GM12872 (cell line): ENCODE results near the gene EIF1.

ENCODE experiments used
- TF ChIP-seq, protein P1 (sequence below): IDR thresholded peaks from 3 replicates; pipeline ENCODE4 v1.5.1; 2011; ENCODE audit warnings: low read depth, mild to moderate bottlenecking, low read length, moderate library complexity; ENCODE audit not compliant: insufficient read depth

The EIF1 gene

DNA sequence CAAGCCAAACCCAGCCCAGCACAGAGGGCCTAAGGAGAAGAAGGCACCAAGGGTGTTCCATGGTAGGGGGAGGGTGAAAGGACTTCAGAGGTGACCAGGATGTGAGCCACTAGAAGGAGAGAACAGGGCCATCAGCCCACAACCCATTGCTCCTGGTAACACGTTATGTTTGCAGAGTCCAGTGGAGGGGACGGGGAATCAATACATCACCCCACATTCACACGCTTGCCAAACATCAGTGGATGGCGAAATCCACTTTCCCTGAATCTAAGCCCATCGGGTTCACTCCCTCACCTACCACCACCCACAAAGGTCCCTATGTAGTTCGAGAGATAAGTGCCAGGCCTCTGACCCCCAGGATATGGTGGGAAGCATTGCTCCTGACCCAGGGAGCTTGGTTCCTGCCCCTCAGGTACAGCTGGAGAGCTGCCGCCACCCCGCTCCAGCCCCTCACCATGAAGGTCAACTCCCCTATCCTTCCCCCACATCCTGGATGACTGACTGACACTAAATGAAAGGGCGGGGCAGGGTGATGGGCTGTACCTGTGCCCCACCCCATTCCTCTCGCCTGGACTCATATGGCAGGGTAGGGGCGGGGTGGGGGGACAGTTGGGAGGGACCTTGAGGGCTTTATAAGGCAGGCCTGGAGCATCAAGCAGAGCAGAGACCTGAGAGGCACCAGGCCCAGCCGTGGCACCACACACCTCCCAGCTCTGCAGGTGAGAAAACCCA, 23.1 kb downstream of the EIF1 start, which contains the start of gene GAST:
GAST (plus strand) TSS at position 663 of the 732 bp plus-strand sequence. CDS start 3,106 bp downstream, outside the sequence.
- TF ChIP-seq, protein P1, sequence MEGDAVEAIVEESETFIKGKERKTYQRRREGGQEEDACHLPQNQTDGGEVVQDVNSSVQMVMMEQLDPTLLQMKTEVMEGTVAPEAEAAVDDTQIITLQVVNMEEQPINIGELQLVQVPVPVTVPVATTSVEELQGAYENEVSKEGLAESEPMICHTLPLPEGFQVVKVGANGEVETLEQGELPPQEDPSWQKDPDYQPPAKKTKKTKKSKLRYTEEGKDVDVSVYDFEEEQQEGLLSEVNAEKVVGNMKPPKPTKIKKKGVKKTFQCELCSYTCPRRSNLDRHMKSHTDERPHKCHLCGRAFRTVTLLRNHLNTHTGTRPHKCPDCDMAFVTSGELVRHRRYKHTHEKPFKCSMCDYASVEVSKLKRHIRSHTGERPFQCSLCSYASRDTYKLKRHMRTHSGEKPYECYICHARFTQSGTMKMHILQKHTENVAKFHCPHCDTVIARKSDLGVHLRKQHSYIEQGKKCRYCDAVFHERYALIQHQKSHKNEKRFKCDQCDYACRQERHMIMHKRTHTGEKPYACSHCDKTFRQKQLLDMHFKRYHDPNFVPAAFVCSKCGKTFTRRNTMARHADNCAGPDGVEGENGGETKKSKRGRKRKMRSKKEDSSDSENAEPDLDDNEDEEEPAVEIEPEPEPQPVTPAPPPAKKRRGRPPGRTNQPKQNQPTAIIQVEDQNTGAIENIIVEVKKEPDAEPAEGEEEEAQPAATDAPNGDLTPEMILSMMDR = no peak

DNA sequence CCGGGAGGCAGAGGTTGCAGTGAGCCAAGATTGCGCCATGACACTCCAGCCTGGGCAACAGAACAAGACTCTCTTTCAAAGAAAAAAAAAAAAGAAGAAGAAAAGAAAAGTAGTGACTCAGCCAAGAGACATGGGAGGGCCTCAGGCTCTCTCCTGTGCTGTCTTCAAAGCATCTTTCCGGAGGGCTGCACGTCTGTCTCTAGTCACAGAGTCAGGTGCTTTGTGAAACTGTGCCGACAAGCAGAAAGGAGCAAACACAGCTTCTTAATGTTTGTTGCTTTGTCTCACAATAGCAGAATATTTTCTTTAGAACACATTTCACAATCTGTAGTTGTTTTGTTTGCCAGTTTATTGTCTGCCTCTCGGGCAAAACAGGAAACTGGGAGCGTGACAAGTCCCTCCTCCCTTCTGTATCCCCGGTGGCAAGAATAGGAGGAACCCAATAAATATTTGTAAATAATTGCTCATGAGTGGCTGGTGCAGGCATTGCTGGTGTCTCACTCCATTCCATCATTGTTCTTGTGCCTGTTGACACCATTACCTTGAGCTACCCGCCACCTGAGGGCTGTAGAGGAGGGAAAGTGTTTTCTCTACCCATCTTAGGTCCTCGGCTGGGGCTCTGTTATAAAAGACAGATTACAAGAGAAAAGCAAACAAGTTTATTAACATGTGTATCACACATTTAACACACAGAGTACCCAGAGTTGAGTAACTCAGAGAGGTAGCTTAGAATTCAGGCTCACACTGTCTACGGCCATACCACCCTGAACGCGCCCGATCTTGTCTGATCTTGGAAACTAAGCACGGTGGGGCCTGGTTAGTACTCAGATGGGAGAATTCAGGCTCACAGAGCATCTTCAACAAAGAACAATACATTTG, 29.0 kb downstream of the EIF1 start:
- TF ChIP-seq, protein P1 = no peak

DNA sequence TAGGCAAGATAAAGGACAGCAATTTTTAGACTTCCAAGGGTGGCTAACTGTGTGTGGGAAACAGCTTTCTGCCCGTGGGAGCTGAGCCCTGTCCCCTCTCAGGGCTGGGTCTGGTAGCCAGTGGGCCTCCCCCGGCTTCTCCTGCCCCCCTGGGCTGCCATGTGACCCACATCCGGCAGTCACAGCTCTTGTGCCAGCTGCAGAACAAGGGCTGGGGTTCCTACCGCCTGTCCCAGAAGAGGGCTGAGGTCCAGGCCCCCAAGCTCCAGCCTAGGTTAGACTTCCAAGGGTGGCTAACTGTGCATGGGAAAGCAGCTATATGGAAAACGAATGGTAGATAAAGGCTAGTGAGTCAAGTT, 29.6 kb downstream of the EIF1 start:
- TF ChIP-seq, protein P1 = no peak

DNA sequence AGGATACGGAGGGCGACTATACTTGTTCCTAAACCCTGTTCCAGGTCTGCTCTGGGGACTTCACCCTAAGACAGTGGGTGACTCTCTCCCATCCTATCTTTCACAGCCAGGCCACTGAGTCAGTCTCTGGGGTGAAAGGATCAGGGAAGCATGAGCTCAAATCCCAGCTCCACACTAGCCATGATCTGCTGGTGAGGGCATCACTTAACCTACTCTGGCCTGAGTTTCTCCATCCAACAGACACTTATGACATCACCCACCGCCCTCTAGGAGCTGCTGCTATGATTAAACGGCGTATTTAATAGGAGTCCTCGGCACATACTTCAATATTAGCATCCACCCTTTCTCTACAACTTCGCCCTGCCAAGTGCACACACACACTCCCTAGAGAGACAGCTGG, 33.5 kb downstream of the EIF1 start:
- TF ChIP-seq, protein P1 = no peak

DNA sequence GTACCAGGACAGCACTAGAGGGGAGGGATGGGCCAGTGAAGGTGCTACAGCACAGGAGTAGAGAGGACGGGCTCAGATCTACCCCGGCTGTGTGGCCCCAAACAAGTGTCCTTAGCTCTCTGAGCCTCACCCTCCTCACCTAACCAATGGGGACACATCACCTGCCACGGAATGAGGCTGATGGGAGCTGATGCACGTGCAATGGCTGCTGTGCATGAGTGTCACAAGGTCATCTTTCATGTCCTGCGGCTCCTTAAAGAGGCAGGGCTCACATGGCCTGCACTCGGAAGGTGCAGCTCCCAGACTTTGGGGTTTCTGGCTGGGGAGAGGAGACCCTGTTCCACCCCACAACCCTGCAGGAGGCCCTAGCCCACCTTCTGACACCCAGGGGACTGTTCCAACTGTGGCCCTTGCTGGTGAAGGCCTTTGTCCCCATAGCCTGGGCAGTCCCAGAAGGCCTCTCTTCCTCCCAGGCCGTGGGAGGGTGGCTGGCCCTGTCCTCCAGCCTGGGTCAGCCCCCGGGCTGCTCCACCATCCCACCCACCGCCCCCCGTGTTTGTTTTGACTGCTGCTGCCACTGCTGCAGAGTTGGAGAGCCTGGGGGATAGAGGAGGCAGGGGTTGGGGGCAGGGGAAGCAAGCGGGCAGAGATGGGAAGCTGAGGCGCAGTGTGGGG, 35.3 kb downstream of the EIF1 start:
- TF ChIP-seq, protein P1 = no peak

DNA sequence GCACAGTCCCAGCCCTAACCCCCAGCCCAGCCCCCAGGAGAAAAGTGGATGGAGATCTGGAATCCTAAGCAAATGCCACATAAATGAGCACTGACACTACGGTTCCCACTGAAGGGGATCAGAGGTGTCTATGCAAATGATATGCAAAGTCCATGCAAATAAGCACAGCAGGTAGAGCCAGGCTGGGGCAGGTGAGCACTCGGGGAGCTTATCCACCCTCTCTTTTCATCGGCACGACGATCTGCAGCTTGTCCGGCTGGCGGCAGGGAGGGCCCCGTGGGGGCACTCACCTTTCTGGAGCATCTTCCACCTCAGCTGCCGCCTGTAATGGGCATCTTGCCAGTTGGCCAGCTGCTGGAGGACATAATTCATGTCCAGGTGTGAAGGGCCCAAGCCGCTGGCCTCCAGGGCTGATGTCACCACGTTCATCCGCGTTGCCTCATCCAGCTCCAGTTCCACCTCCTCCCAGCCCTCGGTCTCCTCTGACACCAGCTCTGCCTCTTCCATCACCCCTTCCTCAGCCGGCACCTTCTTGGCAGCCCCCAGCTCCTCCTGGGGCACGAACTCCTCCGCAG, 35.9 kb downstream of the EIF1 start:
- TF ChIP-seq, protein P1 = no peak

DNA sequence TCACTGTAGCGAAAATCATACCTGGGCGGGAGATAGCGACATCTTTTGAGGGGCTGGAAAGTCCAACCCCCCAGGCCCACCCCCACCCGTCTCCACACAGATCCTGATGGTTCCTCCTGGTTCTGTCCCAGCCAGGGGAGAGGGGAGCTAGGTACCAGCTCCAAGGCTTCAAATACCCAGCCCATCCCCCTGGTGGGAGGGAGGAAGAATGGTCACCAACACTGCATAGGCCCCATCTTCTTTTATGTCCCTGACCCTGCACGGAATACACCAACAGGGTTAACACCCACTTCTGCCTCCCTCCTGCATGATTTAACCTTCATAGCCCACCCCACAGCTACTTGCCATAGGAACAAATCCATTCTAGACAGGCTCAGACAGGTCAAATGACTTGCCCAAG, 36.4 kb downstream of the EIF1 start:
- TF ChIP-seq, protein P1 = no peak
